GM23338 (cell line): ENCODE measurements around the gene DIAPH3. TPM values are rescaled to one million over a fixed set of nuclear protein-coding genes. Genes with fewer than 3 reads are reported as not detected.

ENCODE experiments used
- ATAC-seq: fragments of 200-7000 bp; cut with Tn5 transposase; 3 replicates; pipeline ENCODE4 v1.9.1; 2020
- DNase-seq: peaks from one replicate; pipeline ENCODE4 v3.0.0-alpha.2; 2015; ENCODE audit warnings: low spot score
- H2AFZ ChIP-seq: fragments of 200-600 bp; sonication (generic); 2 replicates; pipeline ENCODE4 v1.8.0; 2016; ENCODE audit warnings: antibody characterized with exemption, mild to moderate bottlenecking, moderate library complexity
- H3F3A ChIP-seq: fragments of 200-600 bp; sonication (generic); replicated peaks from 2 replicates; pipeline ENCODE4 v1.8.0; 2017; ENCODE audit warnings: antibody characterized with exemption, mixed run types, low read depth
- H3K27ac ChIP-seq: fragments of 200-600 bp; sonication (generic); 2 replicates; pipeline ENCODE4 v1.6.1; 2016; ENCODE audit warnings: low read depth
- H3K27me3 ChIP-seq: fragments of 200-600 bp; sonication (generic); 2 replicates; pipeline ENCODE4 v1.8.0; 2016; ENCODE audit warnings: mild to moderate bottlenecking, mixed run types, moderate library complexity; ENCODE audit not compliant: insufficient read depth
- H3K36me3 ChIP-seq: fragments of 200-600 bp; sonication (generic); 2 replicates; pipeline ENCODE4 v1.8.0; 2016; ENCODE audit warnings: mild to moderate bottlenecking; ENCODE audit not compliant: insufficient read depth
- H3K4me1 ChIP-seq: fragments of 200-600 bp; sonication (generic); 2 replicates; pipeline ENCODE4 v1.8.0; 2016; ENCODE audit warnings: mild to moderate bottlenecking, moderate library complexity; ENCODE audit not compliant: insufficient read depth
- H3K4me2 ChIP-seq: fragments of 200-600 bp; sonication (generic); 2 replicates; pipeline ENCODE4 v1.7.1; 2017; ENCODE audit warnings: mixed run types
- H3K4me3 ChIP-seq: fragments of 200-600 bp; sonication (generic); 2 replicates; pipeline ENCODE4 v1.6.1; 2016; ENCODE audit warnings: mixed run types
- H3K79me2 ChIP-seq: fragments of 200-600 bp; sonication (generic); replicated peaks from 2 replicates; pipeline ENCODE4 v1.8.0; 2017; ENCODE audit warnings: mild to moderate bottlenecking; ENCODE audit not compliant: insufficient read depth
- H3K9me2 ChIP-seq: fragments of 200-600 bp; sonication (generic); 2 replicates; pipeline ENCODE4 v1.8.0; 2017; ENCODE audit not compliant: insufficient read depth
- H4K20me1 ChIP-seq: fragments of 200-600 bp; sonication (generic); replicated peaks from 2 replicates; pipeline ENCODE4 v1.8.0; 2017; ENCODE audit warnings: mild to moderate bottlenecking; ENCODE audit not compliant: insufficient read depth
- H3K27ac Mint-ChIP-seq: 2 replicates; pipeline ENCODE4 v1.8.0; 2020; ENCODE audit warnings: inconsistent platforms, mild to moderate bottlenecking, moderate library complexity, mixed read lengths
- H3K27me3 Mint-ChIP-seq: 3 replicates; pipeline ENCODE4 v1.8.0; 2022; ENCODE audit warnings: low read depth, mild to moderate bottlenecking, moderate library complexity, mixed read lengths, inconsistent platforms; ENCODE audit not compliant: insufficient read depth, poor library complexity
- H3K36me3 Mint-ChIP-seq: 3 replicates; pipeline ENCODE4 v1.8.0; 2021; ENCODE audit warnings: low read depth, mild to moderate bottlenecking, inconsistent platforms, moderate library complexity, mixed read lengths
- H3K4me1 Mint-ChIP-seq: 3 replicates; pipeline ENCODE4 v1.8.0; 2020; ENCODE audit warnings: mild to moderate bottlenecking, inconsistent platforms, mixed read lengths
- H3K4me3 Mint-ChIP-seq: 3 replicates; pipeline ENCODE4 v1.8.0; 2021; ENCODE audit warnings: moderate library complexity, mild to moderate bottlenecking, inconsistent platforms, mixed read lengths
- H3K9me3 Mint-ChIP-seq: 3 replicates; pipeline ENCODE4 v1.8.0; 2020; ENCODE audit warnings: moderate library complexity, mild to moderate bottlenecking, inconsistent platforms, mixed read lengths
- CREB1 ChIP-seq: fragments of 250-450 bp; sonication (Bioruptor Pico); IDR thresholded peaks from 2 replicates; pipeline ENCODE4 v1.5.0; 2020; ENCODE audit warnings: low read depth, mild to moderate bottlenecking, moderate library complexity
- JUNB ChIP-seq: IDR thresholded peaks from one replicate; pipeline ENCODE4 v1.6.1; 2016; ENCODE audit warnings: antibody characterized with exemption; ENCODE audit not compliant: unreplicated experiment
- POLR2AphosphoS5 ChIP-seq: IDR thresholded peaks from 2 replicates; pipeline ENCODE4 v1.6.1; 2016; ENCODE audit warnings: antibody characterized with exemption, low read depth
- REST ChIP-seq: IDR thresholded peaks from one replicate; pipeline ENCODE4 v1.6.1; 2018; ENCODE audit warnings: antibody characterized with exemption; ENCODE audit not compliant: unreplicated experiment
- ZNF114 ChIP-seq: fragments of 250-450 bp; sonication (Bioruptor Pico); IDR thresholded peaks from 2 replicates; pipeline ENCODE4 v1.5.0; 2020; ENCODE audit warnings: mild to moderate bottlenecking, moderate library complexity
- polyA plus RNA-seq: library from polyadenylated mRNA; unstranded; fragments of >200 nt; fragmentation: Nextera tagmentation; extraction: Ambion mirVana; gene quantifications from 2 replicates; pipeline ENCODE4 v1.2.1, GENCODE V29; 2016
- total RNA-seq: library from RNA; depleted of rRNA; stranded (reverse); fragments of >200 nt; shearing (Covaris generic); gene quantifications from 2 replicates; pipeline ENCODE4 v1.2.3, GENCODE V29; 2014
- TF ChIP-seq, protein P1 (sequence below), 2 experiments: fragments of 200-600 bp in 1 of 2; sonication (generic) in 1 of 2; conservative IDR thresholded peaks; 2 replicates each; pipeline versions ENCODE4 v1.5.1 to v1.6.1; 2016 to 2017; ENCODE audit warnings: antibody characterized with exemption in 2 of 2, low read depth in 2 of 2, mild to moderate bottlenecking in 2 of 2, moderate library complexity in 1 of 2

The DIAPH3 gene
- total and polyA plus RNA-seq, 2 experiments from 2014 or later = 23.4 to 30.2 TPM

GRCh38 chr13:59914556-59914955 lies 249.2 kb downstream of the DIAPH3 start (continued):
- TF ChIP-seq REST (no peak), ZNF114 (CRISPR knock-in tag) (no peak), CREB1 (no peak), JUNB (no peak)
- TF ChIP-seq, protein P1, sequence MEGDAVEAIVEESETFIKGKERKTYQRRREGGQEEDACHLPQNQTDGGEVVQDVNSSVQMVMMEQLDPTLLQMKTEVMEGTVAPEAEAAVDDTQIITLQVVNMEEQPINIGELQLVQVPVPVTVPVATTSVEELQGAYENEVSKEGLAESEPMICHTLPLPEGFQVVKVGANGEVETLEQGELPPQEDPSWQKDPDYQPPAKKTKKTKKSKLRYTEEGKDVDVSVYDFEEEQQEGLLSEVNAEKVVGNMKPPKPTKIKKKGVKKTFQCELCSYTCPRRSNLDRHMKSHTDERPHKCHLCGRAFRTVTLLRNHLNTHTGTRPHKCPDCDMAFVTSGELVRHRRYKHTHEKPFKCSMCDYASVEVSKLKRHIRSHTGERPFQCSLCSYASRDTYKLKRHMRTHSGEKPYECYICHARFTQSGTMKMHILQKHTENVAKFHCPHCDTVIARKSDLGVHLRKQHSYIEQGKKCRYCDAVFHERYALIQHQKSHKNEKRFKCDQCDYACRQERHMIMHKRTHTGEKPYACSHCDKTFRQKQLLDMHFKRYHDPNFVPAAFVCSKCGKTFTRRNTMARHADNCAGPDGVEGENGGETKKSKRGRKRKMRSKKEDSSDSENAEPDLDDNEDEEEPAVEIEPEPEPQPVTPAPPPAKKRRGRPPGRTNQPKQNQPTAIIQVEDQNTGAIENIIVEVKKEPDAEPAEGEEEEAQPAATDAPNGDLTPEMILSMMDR (conservative IDR thresholded peaks at IDR 0.05; ENCODE audit: low read depth in 2 of 2) = no peak

DNA sequence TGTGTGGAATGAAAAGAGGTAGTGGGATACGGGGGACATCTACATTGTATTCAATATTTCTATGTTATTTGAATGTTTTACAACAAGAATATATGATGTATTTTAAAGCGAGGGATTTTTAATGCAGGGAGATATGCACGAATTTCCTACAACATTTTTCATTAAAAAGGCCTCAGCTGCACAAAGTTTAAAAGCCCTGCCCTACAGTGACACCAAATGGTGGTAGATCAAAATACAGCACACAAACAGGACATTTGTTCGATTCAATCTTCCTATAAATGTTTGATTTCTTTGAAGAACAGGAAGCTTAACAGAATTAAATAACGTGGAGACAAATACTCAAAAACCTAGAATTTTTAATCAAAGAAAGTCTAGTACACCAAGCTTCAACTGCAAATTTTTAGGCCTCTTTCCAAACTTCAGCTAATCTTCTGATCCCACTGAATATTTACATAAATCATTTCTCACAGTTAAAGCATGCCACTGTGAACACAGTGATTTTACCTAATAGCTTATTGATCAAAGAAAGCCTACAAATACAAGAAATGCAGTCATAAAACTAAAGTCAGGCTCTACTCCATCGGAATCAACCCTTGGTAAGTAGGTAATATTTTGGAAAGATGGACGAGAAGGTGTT lies 257.2 kb downstream of the DIAPH3 start:
- Mint-ChIP-seq H3K4me3 (no peak overlapping the region), H3K36me3 (no peaks in the 10 kb centered on the region; the same call in 2 of the 3 replicates), H3K4me1 (no peaks in the 10 kb centered on the region), H3K27me3 (no peaks in the 10 kb centered on the region), H3K27ac (peak overlapping the region; percentile 23; the same call in 1 of the 2 replicates), H3K9me3 (no peaks in the 10 kb centered on the region)
- H3K4me1 ChIP-seq = no peaks in the 10 kb centered on the region
- no peaks in the 10 kb centered on the region; the same call in 1 of the 2 replicates for H3K36me3 ChIP-seq
- H3K79me2 ChIP-seq = no peaks in the 10 kb centered on the region
- TF ChIP-seq POLR2AphosphoS5 (no peak), CREB1 (no peak)
- TF ChIP-seq, protein P1 (conservative IDR thresholded peaks at IDR 0.05; ENCODE audit: low read depth in 2 of 2) = peak; percentile 68 to 74
- no peak overlapping the region for H3K4me3 ChIP-seq
- H3K27ac ChIP-seq = no peak overlapping the region
- DNase-seq (peak; percentile 46), ATAC-seq (no peak)
- no peaks in the 10 kb centered on the region for H3K27me3 ChIP-seq
- H3F3A ChIP-seq = no peaks in the 10 kb centered on the region
- no peaks in the 10 kb centered on the region for H4K20me1 ChIP-seq
- no peaks in the 10 kb centered on the region for H3K9me2 ChIP-seq
- no peak overlapping the region for H2AFZ ChIP-seq
- no peak overlapping the region for H3K4me2 ChIP-seq
